HUES6 (cell line): ENCODE results near the gene SF1.
A peak's percentile ranks its signal among the peaks of the same experiment; 100 is the strongest.
"Not testable (repeated sequence)": the region's sequence is repeated elsewhere in the genome, so short reads cannot be mapped to it uniquely, and the experiment has no call there.

Experiments used
- H3K27ac ChIP-seq: 2 replicates; pipeline ENCODE4 v1.7.0; 2013; ENCODE audit warnings: low read depth, mild to moderate bottlenecking, low read length, inconsistent platforms
- H3K27me3 ChIP-seq: 2 replicates; pipeline ENCODE4 v1.6.1; 2013; ENCODE audit warnings: low read length; ENCODE audit not compliant: control insufficient read depth, insufficient read depth
- H3K36me3 ChIP-seq: 2 replicates; pipeline ENCODE4 v1.6.1; 2013; ENCODE audit warnings: low read length; ENCODE audit not compliant: control insufficient read depth, insufficient read depth
- H3K4me1 ChIP-seq: 2 replicates; pipeline ENCODE4 v1.6.1; 2013; ENCODE audit warnings: low read length; ENCODE audit not compliant: control insufficient read depth, insufficient read depth
- H3K4me3 ChIP-seq: 2 replicates; pipeline ENCODE4 v1.5.1; 2013; ENCODE audit warnings: low read depth, low read length
- H3K9ac ChIP-seq: one replicate; pipeline ENCODE4 v1.6.1; 2013; ENCODE audit warnings: mild to moderate bottlenecking, low read length
- H3K9me3 ChIP-seq: 2 replicates; pipeline ENCODE4 v1.6.1; 2013; ENCODE audit warnings: low read depth, low read length; ENCODE audit not compliant: control insufficient read depth, insufficient read depth

The SF1 gene, protein sequence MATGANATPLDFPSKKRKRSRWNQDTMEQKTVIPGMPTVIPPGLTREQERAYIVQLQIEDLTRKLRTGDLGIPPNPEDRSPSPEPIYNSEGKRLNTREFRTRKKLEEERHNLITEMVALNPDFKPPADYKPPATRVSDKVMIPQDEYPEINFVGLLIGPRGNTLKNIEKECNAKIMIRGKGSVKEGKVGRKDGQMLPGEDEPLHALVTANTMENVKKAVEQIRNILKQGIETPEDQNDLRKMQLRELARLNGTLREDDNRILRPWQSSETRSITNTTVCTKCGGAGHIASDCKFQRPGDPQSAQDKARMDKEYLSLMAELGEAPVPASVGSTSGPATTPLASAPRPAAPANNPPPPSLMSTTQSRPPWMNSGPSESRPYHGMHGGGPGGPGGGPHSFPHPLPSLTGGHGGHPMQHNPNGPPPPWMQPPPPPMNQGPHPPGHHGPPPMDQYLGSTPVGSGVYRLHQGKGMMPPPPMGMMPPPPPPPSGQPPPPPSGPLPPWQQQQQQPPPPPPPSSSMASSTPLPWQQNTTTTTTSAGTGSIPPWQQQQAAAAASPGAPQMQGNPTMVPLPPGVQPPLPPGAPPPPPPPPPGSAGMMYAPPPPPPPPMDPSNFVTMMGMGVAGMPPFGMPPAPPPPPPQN

DNA sequence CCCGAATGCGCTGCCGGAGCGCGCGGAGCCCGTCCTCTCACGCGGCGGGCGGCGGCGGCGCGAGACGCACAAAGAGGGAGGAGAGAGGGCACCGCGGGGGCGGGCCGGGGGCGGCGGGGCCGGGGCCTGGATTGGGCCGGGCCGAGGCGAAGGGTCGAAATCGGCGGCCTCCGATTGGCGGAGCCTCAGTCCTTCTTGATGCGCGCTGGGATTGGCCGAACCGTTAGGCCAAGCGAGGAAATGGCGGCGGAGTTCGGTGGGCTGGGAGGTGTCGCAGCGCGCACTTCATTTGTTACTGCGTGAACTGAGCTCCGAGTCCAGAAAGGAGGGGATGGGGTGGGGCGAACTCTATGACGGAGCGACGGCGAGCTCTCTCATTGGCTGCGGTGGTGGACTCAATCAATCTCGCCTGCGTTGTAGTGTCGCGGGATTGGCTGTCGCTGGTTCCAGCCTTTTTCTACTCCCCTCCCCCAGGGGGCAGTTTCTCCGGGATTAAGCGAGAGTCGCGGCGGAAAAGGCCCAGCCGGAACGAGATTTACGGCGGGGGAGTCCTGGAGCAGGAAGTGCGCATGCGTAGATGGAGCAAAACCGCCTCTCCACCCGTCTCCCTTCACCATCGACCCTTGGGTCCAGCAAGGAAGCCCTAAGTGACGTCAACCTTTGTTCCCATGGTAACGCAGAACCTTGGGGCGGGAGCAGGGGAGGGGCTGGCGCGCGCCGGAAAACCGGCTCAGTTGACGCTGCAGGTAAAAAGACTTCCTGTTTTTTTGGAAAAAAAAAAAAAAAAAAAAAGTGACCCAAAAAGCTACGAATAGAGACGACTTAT, at the start of gene SF1:
Gene SF1, minus strand, starts transcription at position 70 of the 826 bp plus-strand sequence. CDS start 150 bp downstream, outside the sequence.
- H3K4me1 ChIP-seq, result peaks cover 7% of the 10 kb centered on the region

DNA sequence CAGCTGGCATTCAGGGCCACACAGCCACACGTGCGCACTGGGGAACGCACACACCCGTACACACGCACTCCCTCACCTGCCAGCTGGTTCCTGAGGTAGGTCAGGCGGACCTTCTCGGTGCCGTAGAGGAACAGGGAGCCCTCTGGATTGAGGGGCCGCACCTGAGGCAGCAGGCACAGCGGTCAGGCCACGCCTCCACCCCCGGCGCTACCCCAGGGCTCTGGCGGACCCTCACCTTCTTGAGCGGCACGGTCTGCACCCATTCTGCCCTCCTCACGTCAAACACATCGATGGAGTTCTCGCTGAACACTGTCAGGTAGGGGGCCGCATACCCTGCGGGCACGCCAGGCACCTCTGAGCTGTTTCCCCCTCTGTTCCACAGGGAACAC, 49.1 kb upstream of the SF1 start:
- Histone ChIP-seq H3K4me3 (no peak overlapping the region), H3K36me3 (peaks cover 54% of the 10 kb centered on the region), H3K9ac (no peak overlapping the region), H3K27me3 (no peaks in the 10 kb centered on the region), H3K27ac (no peak overlapping the region), H3K4me1 (no peaks in the 10 kb centered on the region), H3K9me3 (no peaks in the 10 kb centered on the region)

More for the DNA sequence above, at the start of gene SF1:
- H3K27ac ChIP-seq, result peak within 1 kb of the TSS; percentile 93
- peaks cover 39% of the 10 kb centered on the region for H3K36me3 ChIP-seq
- H3K9ac ChIP-seq, result peak within 1 kb of the TSS; percentile 94
- H3K4me3 ChIP-seq, result peak within 1 kb of the TSS; percentile 89
- no peaks in the 10 kb centered on the region for H3K27me3 ChIP-seq
- H3K9me3 ChIP-seq, result no peaks in the 10 kb centered on the region

DNA sequence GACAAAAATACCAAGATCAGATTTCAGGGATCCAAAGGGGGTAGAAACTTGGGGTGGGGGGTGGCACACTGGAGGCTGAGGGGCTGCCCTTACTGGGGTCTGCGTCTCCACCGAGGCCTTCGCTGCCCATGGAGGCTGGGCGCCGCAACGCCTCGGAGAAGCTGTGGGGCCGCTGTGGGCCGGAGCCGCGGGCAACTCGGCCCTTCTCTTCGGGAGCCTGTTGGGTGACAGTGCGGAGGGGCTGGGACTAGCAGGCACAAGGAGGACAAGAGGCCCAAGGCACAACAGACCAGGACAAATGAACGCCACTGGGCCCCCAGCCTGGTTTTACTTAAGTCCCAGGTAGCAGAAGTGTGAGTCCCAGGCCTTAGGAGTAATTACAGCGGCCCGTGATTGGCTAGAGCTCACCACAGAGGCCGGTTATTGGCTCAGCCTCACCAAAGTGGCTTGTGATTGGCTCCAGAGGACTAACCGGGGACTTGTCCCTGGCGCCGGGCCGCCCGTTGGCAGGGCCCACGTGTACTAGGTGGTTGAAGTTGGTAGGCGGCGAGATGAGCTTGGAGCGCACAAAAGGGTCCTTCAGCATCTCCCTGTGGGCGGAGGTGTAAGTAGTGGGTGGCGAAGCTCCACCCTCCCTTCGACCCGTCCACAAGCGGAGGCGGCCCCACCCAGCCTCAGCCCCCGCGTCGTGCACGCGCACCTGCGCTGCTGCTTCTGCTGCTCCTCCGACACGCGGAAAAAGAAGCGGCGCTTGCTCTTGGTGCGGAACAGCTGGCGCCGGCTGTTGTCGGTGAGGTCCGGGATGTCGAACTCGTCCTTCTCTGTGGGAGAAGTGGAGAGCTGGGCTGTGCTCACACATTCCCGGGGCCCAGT, 48.5 kb upstream of the SF1 start:
- no peaks in the 10 kb centered on the region for H3K9me3 ChIP-seq
- no peaks in the 10 kb centered on the region for H3K4me1 ChIP-seq
- no peaks in the 10 kb centered on the region for H3K27me3 ChIP-seq
- H3K4me3 ChIP-seq, result no peak overlapping the region
- H3K9ac ChIP-seq, result no peak overlapping the region
- H3K27ac ChIP-seq, result no peak overlapping the region
- H3K36me3 ChIP-seq, result peaks cover 49% of the 10 kb centered on the region

DNA sequence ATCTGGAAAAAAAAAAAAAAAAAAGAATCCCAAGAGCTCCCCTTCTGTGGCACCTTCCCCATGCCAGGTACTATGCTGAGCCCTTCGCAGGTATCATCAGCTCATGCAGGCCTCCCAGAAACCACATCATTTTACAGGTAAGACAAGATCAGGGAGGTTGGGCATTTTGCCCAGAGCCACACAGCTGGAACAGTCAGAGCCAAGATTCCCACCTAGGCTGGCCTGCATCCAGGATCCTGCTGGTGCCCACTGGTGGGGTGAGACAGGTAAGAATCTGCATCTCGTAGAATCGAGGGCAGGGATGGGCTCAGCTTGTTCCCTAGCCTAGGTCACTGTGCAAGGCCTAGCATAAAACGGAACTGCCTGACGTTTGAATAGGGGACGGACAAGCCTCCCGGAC, 47.7 kb upstream of the SF1 start:
- no peak overlapping the region for H3K9ac ChIP-seq
- peaks cover 41% of the 10 kb centered on the region for H3K36me3 ChIP-seq
- no peak overlapping the region for H3K4me3 ChIP-seq
- H3K27ac ChIP-seq, result no peak overlapping the region
- H3K9me3 ChIP-seq, result no peaks in the 10 kb centered on the region
- no peaks in the 10 kb centered on the region for H3K4me1 ChIP-seq
- H3K27me3 ChIP-seq, result no peaks in the 10 kb centered on the region

DNA sequence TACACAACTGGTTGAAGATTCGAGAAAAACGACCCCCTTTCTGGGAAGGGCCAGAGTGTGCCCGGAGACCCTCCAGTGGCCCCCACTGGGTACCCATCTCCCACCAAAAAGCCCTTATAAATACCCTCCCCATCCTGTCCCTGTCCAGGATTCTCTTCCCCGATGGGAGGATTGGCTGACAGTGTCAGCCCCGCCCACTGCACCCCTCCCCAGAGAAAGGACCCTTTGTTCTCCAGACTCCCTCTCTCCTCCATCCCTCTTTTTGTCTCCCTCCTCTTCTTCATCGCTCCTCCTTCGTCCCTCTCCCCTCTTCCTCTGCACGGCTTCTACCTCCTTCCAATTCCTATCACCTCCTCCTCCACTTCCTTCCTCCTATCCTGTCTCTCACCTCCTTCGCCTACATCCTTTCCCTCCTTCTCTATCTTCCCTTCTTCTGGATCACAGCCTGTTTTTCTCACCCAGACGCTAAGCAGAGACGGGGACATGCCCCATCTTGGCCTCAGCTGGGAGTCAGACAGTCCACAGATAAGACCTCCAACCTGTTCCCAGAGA, 45.3 kb upstream of the SF1 start:
- Histone ChIP-seq H3K9me3 (no peaks in the 10 kb centered on the region), H3K4me3 (no peak overlapping the region), H3K36me3 (peaks cover 24% of the 10 kb centered on the region), H3K9ac (no peak overlapping the region), H3K27ac (no peak overlapping the region), H3K4me1 (no peaks in the 10 kb centered on the region), H3K27me3 (no peaks in the 10 kb centered on the region)

DNA sequence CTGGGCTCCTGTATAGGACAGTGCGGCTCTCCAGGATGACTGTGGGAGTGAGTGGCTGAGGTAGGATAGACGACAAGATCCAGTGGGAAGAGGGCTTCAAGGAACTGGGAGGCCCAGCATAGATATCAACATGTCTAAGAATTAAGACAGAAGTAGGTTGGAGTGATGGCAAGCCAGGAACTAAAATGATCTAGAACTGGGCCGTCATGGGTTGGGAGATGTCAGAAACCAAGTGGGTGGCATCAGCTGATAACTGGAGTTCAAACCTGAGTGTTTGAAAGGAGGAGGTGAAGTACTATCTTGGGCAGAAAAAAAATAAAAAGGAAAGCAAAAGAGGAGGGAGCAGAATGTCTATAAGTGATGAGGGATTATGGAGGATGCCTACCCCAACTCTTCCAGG, 39.1 kb upstream of the SF1 start:
- no peaks in the 10 kb centered on the region for H3K4me1 ChIP-seq
- H3K36me3 ChIP-seq, result no peaks in the 10 kb centered on the region
- no peak overlapping the region for H3K9ac ChIP-seq
- no peaks in the 10 kb centered on the region for H3K27me3 ChIP-seq
- no peak overlapping the region for H3K27ac ChIP-seq
- no peak overlapping the region for H3K4me3 ChIP-seq
- H3K9me3 ChIP-seq, result no peaks in the 10 kb centered on the region

DNA sequence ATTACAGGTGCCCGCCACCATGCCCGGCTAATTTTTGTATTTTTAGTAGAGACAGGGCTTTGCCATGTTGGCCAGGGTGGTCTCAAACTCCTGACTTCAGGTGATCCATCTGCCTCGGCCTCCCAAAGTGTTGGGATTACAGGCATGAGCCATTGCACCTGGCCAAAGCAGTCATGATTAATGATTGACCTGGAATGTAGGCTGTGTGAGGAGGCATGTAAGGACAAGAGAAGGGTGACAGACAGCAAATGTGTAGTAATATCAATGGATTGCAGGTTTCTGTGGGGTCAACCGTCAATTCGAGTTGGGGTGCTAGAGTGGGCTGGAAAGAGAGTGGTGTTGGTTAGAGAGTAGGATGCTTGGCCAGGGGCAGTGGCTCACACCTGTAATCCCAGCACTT, 37.1 kb upstream of the SF1 start:
- H3K27me3 ChIP-seq, H3K9me3 ChIP-seq, H3K4me1 ChIP-seq, H3K27ac ChIP-seq, H3K9ac ChIP-seq, H3K36me3 ChIP-seq, H3K4me3 ChIP-seq: not testable (repeated sequence)

DNA sequence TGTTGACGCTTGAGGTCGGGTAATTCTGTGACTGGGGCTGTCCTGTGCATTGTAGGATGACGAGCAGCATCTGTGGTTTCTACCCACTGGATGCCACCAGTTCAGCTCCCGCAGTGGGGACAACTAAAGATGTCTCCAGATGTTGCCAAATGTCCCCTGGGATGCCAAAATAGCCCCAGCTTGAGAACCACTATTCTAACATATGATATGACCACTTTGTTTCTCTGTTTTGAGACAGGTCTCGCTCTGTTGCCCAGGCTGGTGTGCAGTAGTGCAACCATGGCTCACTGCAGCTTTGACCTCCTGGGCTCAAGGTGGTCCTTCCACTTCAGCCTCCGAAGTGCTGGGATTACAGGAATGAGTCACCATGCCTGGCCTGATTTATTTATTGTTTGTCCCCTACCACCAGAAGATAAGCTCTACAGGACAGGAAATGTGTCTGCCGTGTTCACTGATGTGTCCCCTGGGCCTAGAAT, 36.4 kb upstream of the SF1 start:
- Histone ChIP-seq H3K27me3 (no peaks in the 10 kb centered on the region), H3K9me3 (no peaks in the 10 kb centered on the region), H3K9ac (no peak overlapping the region), H3K36me3 (no peaks in the 10 kb centered on the region), H3K27ac (no peak overlapping the region), H3K4me3 (no peak overlapping the region), H3K4me1 (no peaks in the 10 kb centered on the region)

DNA sequence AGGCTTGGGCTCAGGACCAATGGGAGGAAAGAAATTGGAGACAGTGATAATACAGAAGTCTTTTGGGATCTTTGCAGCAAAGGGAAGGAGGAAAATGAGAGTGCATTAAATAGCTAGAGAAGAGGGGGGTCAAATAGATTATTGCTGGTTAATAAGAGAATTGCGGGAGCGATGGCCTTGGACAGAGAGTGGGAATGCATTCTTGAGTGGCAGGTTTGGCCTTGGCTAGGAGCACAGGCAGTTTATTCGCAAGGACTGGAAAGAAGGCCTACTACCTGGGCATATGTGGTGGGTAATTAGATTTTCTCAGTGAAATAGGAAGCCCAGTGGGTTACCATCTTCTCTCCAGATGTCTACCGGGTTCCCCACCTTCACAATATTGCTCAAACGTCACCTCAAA, 35.5 kb upstream of the SF1 start:
- Histone ChIP-seq H3K9me3 (no peaks in the 10 kb centered on the region), H3K4me3 (no peak overlapping the region), H3K4me1 (peaks cover 6% of the 10 kb centered on the region), H3K36me3 (no peaks in the 10 kb centered on the region), H3K27me3 (no peaks in the 10 kb centered on the region), H3K27ac (no peak overlapping the region), H3K9ac (no peak overlapping the region)

DNA sequence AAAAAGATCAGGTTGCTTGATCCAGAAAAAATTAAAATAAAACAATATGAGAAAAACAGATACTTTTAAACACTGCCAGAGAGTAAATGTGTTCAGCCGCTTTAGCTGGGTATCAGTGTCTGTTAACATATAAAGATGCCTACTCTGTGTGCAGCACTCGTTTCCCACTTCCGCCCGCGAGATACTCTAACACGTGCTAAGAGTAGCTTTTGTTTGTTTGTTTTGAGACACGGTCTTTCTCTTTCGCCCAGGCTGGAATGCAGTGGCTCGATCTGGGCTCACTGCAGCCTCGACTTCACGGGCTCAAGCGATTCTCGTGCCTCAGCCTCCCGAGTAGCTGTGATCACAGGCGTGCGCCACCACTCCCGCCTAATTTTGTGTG, 32.5 kb upstream of the SF1 start:
- Histone ChIP-seq H3K4me3 (peak overlapping the region; percentile 83), H3K9ac (no peak overlapping the region), H3K27ac (no peak overlapping the region), H3K4me1 (peaks cover 6% of the 10 kb centered on the region), H3K9me3 (no peaks in the 10 kb centered on the region), H3K27me3 (no peaks in the 10 kb centered on the region), H3K36me3 (peaks cover 23% of the 10 kb centered on the region)
